WTC11 (cell line): ENCODE results near the gene ATP6AP1. TPM values are rescaled to one million over a fixed set of nuclear protein-coding genes. Genes with fewer than 3 reads are reported as not detected.

Experiments used
- ATAC-seq: fragments of 200-7000 bp; cut with Tn5 transposase; 2 replicates; pipeline ENCODE4 v1.10.0; 2021; ENCODE audit warnings: mild to moderate bottlenecking, moderate library complexity
- CTCF ChIA-PET: fragments of 300-600 bp; sonication (Branson Sonifier 250); formaldehyde crosslinking; loops from one replicate; lab custom pipeline; 2021; ENCODE audit warnings: antibody characterized with exemption; lab: Charles Lee
- POLR2A ChIA-PET: fragments of 350-600 bp; sonication (Branson Sonifier 250); formaldehyde crosslinking; loops from one replicate; lab custom pipeline; 2021; ENCODE audit warnings: antibody characterized with exemption; lab: Charles Lee
- DNase-seq: peaks from one replicate; pipeline ENCODE4 v3.0.0; 2021; ENCODE audit warnings: low spot score
- H3K27ac Mint-ChIP-seq: 2 replicates; pipeline ENCODE4 v1.8.0; 2021; ENCODE audit warnings: mixed read lengths
- H3K27me3 Mint-ChIP-seq: 2 replicates; pipeline ENCODE4 v1.8.0; 2021; ENCODE audit warnings: low read depth, mild to moderate bottlenecking, moderate library complexity, mixed read lengths
- H3K36me3 Mint-ChIP-seq: 2 replicates; pipeline ENCODE4 v1.8.0; 2021; ENCODE audit warnings: mixed read lengths
- H3K4me1 Mint-ChIP-seq: 2 replicates; pipeline ENCODE4 v1.8.0; 2022; ENCODE audit warnings: mixed read lengths
- H3K4me3 Mint-ChIP-seq: 2 replicates; pipeline ENCODE4 v1.8.0; 2021; ENCODE audit warnings: mild to moderate bottlenecking, moderate library complexity, mixed read lengths
- H3K9me3 Mint-ChIP-seq: 2 replicates; pipeline ENCODE4 v1.8.0; 2021; ENCODE audit warnings: mixed read lengths
- CBFB ChIP-seq: sonication (generic); formaldehyde crosslinking; IDR thresholded peaks from 2 replicates; pipeline ENCODE4 v1.8.1; 2022; ENCODE audit warnings: mild to moderate bottlenecking, low read depth, missing genetic modification reagents
- CREB1 ChIP-seq: sonication (generic); formaldehyde crosslinking; IDR thresholded peaks from 2 replicates; pipeline ENCODE4 v1.8.0; 2023; ENCODE audit warnings: mild to moderate bottlenecking, missing genetic modification reagents
- CREM ChIP-seq: sonication (generic); formaldehyde crosslinking; IDR thresholded peaks from 2 replicates; pipeline ENCODE4 v1.8.1; 2022; ENCODE audit warnings: mild to moderate bottlenecking, missing genetic modification reagents, moderate library complexity
- E2F5 ChIP-seq: sonication (generic); formaldehyde crosslinking; IDR thresholded peaks from 2 replicates; pipeline ENCODE4 v1.8.1; 2022; ENCODE audit warnings: mild to moderate bottlenecking, moderate library complexity, missing genetic modification reagents
- FOXK1 ChIP-seq: sonication (generic); formaldehyde crosslinking; IDR thresholded peaks from 2 replicates; pipeline ENCODE4 v1.8.0; 2022; ENCODE audit warnings: mild to moderate bottlenecking, moderate library complexity, missing genetic modification reagents
- FOXP1 ChIP-seq: sonication (generic); formaldehyde crosslinking; IDR thresholded peaks from 2 replicates; pipeline ENCODE4 v1.8.0; 2022; ENCODE audit warnings: missing genetic modification reagents, mild to moderate bottlenecking, moderate library complexity, borderline replicate concordance
- MXD4 ChIP-seq: fragments of 250-450 bp; sonication (Bioruptor Pico); IDR thresholded peaks from 2 replicates; pipeline ENCODE4 v1.8.0; 2021; ENCODE audit warnings: mild to moderate bottlenecking, moderate library complexity, borderline replicate concordance
- NFATC4 ChIP-seq: fragments of 250-450 bp; sonication (Bioruptor Pico); IDR thresholded peaks from 2 replicates; pipeline ENCODE4 v1.9.0; 2021; ENCODE audit warnings: mild to moderate bottlenecking
- NFE2L1 ChIP-seq: sonication (generic); formaldehyde crosslinking; IDR thresholded peaks from 2 replicates; pipeline ENCODE4 v1.8.1; 2023; ENCODE audit warnings: missing genetic modification reagents
- PRRX2 ChIP-seq: fragments of 250-450 bp; sonication (Bioruptor Pico); IDR thresholded peaks from 2 replicates; pipeline ENCODE4 v1.8.0; 2021; ENCODE audit warnings: mild to moderate bottlenecking
- SMAD4 ChIP-seq: sonication (generic); formaldehyde crosslinking; IDR thresholded peaks from 2 replicates; pipeline ENCODE4 v1.8.0; 2022; ENCODE audit warnings: mild to moderate bottlenecking, missing genetic modification reagents
- SOX15 ChIP-seq: fragments of 250-450 bp; sonication (Bioruptor Pico); IDR thresholded peaks from 2 replicates; pipeline ENCODE4 v1.9.0; 2021; ENCODE audit warnings: mild to moderate bottlenecking
- SP1 ChIP-seq: sonication (generic); formaldehyde crosslinking; conservative IDR thresholded peaks from 2 replicates; pipeline ENCODE4 v1.8.1; 2022; ENCODE audit warnings: missing genetic modification reagents
- USF2 ChIP-seq: sonication (generic); formaldehyde crosslinking; IDR thresholded peaks from 2 replicates; pipeline ENCODE4 v1.8.1; 2023; ENCODE audit warnings: mild to moderate bottlenecking, missing genetic modification reagents, moderate library complexity
- ZMAT4 ChIP-seq: fragments of 250-450 bp; sonication (Bioruptor Pico); IDR thresholded peaks from 2 replicates; pipeline ENCODE4 v1.9.0; 2021; ENCODE audit warnings: mild to moderate bottlenecking
- ZNF232 ChIP-seq: sonication (generic); formaldehyde crosslinking; IDR thresholded peaks from 2 replicates; pipeline ENCODE4 v1.8.0; 2022; ENCODE audit warnings: mild to moderate bottlenecking, missing genetic modification reagents
- ZNF263 ChIP-seq: sonication (generic); formaldehyde crosslinking; IDR thresholded peaks from 2 replicates; pipeline ENCODE4 v1.8.1; 2022; ENCODE audit warnings: low read depth, mild to moderate bottlenecking, moderate library complexity, missing genetic modification reagents
- ZNF425 ChIP-seq: fragments of 250-450 bp; sonication (Bioruptor Pico); conservative IDR thresholded peaks from 2 replicates; pipeline ENCODE4 v1.9.0; 2021; ENCODE audit warnings: mild to moderate bottlenecking
- total RNA-seq: library from RNA; stranded (reverse); gene quantifications from 3 replicates; pipeline ENCODE4 v1.2.3, GENCODE V29; 2021
- TF ChIP-seq, protein P1 (sequence below): sonication (generic); formaldehyde crosslinking; IDR thresholded peaks from 2 replicates; pipeline ENCODE4 v1.8.1; 2022; ENCODE audit warnings: mild to moderate bottlenecking, missing genetic modification reagents, moderate library complexity, borderline replicate concordance
- TF ChIP-seq, protein P2 (sequence below): sonication (generic); formaldehyde crosslinking; IDR thresholded peaks from 2 replicates; pipeline ENCODE4 v1.8.1; 2022; ENCODE audit warnings: low read depth, mild to moderate bottlenecking, moderate library complexity, missing genetic modification reagents, borderline replicate concordance
- TF ChIP-seq, protein P3 (sequence below): sonication (generic); formaldehyde crosslinking; IDR thresholded peaks from 2 replicates; pipeline ENCODE4 v1.8.1; 2022; ENCODE audit warnings: low read depth, missing genetic modification reagents, borderline replicate concordance

Gene ATP6AP1
- total RNA-seq, 1 experiment from 2014 or later = 43.9 TPM

GRCh38 chrX:154401045-154401799 lies 27.3 kb upstream of the ATP6AP1 start (continued):
- peak; percentile 94 for TF ChIP-seq ZNF425
- TF ChIP-seq CREB1 (CRISPR knock-in tag) = no peak
- no peak for TF ChIP-seq ZMAT4 (CRISPR knock-in tag)
- TF ChIP-seq, protein P1, sequence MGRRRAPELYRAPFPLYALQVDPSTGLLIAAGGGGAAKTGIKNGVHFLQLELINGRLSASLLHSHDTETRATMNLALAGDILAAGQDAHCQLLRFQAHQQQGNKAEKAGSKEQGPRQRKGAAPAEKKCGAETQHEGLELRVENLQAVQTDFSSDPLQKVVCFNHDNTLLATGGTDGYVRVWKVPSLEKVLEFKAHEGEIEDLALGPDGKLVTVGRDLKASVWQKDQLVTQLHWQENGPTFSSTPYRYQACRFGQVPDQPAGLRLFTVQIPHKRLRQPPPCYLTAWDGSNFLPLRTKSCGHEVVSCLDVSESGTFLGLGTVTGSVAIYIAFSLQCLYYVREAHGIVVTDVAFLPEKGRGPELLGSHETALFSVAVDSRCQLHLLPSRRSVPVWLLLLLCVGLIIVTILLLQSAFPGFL (CRISPR knock-in tag) = no peak
- no peak for TF ChIP-seq ZNF263
- no peak for TF ChIP-seq NFE2L1 (CRISPR knock-in tag)
- 0 out of 2 replicates have a peak, but pooled peaks have one; percentile 36 for TF ChIP-seq ZNF232
- TF ChIP-seq E2F5 (CRISPR knock-in tag) = no peak
- TF ChIP-seq, protein P2, sequence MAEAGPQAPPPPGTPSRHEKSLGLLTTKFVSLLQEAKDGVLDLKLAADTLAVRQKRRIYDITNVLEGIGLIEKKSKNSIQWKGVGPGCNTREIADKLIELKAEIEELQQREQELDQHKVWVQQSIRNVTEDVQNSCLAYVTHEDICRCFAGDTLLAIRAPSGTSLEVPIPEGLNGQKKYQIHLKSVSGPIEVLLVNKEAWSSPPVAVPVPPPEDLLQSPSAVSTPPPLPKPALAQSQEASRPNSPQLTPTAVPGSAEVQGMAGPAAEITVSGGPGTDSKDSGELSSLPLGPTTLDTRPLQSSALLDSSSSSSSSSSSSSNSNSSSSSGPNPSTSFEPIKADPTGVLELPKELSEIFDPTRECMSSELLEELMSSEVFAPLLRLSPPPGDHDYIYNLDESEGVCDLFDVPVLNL (CRISPR knock-in tag) = no peak
- no peak for TF ChIP-seq CBFB (CRISPR knock-in tag)
- no peak for TF ChIP-seq CREM (CRISPR knock-in tag)
- TF ChIP-seq, protein P3, sequence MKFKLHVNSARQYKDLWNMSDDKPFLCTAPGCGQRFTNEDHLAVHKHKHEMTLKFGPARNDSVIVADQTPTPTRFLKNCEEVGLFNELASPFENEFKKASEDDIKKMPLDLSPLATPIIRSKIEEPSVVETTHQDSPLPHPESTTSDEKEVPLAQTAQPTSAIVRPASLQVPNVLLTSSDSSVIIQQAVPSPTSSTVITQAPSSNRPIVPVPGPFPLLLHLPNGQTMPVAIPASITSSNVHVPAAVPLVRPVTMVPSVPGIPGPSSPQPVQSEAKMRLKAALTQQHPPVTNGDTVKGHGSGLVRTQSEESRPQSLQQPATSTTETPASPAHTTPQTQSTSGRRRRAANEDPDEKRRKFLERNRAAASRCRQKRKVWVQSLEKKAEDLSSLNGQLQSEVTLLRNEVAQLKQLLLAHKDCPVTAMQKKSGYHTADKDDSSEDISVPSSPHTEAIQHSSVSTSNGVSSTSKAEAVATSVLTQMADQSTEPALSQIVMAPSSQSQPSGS (CRISPR knock-in tag) = 0 out of 2 replicates have a peak, but pooled peaks have one; percentile 37
- TF ChIP-seq FOXK1 = no peak
- no peak for TF ChIP-seq SP1
- TF ChIP-seq NFATC4 = peak; percentile 92
- TF ChIP-seq USF2 = no peak

- no peak overlapping the region for H3K4me3 Mint-ChIP-seq
- no peaks in the 10 kb centered on the region for H3K9me3 Mint-ChIP-seq
- H3K27me3 Mint-ChIP-seq = no peaks in the 10 kb centered on the region
- H3K4me1 Mint-ChIP-seq = peaks cover 16% of the 10 kb centered on the region
- peak overlapping the region; percentile 45; the same call in 1 of the 2 replicates for H3K27ac Mint-ChIP-seq
- POLR2A ChIA-PET = no interaction called here
- CTCF ChIA-PET = interaction anchor here (1.2 kb wide), 1 partner anchor 125 kb away, joined by 5 read pairs; no protein-coding TSS in a partner anchor
- DNase-seq = no peak
- H3K36me3 Mint-ChIP-seq = peaks cover 25% of the 10 kb centered on the region
- ATAC-seq = peak; percentile 4
- TF ChIP-seq SMAD4 (CRISPR knock-in tag) (no peak), SOX15 (CRISPR knock-in tag) (no peak), E2F5 (CRISPR knock-in tag) (no peak), NFATC4 (peak; percentile 19; the same call in 1 of the 2 replicates), MXD4 (CRISPR knock-in tag) (no peak), FOXP1 (CRISPR knock-in tag) (no peak), PRRX2 (CRISPR knock-in tag) (peak; percentile 90)
These were observed 26.4 kb upstream of the ATP6AP1 start for GRCh38 chrX:154401918-154402621.
